ENCODE measurements around the gene BFSP2. TPM values are rescaled to one million over a fixed set of nuclear protein-coding genes. Genes with fewer than 3 reads are reported as not detected.
"Not testable (repeated sequence)": the region's sequence is repeated elsewhere in the genome, so short reads cannot be mapped to it uniquely, and the experiment has no call there.

Gene BFSP2
- total RNA-seq, 2 donors from 2014 or later: not detected

GRCh38 chr3:133479895-133480669, 80.2 kb downstream of the BFSP2 start:
- DNase-seq (ENCODE audit: low spot score) (no peak), ATAC-seq (ENCODE audit: insufficient number of reproducible peaks, low FRiP score, low read depth) (no peak)
- Histone ChIP-seq H3K4me3 (no peak overlapping the region), H3K36me3 (no peaks in the 10 kb centered on the region), H3K27ac (no peak overlapping the region), H3K4me1 (ENCODE audit: control insufficient read depth in 1 of 2, low read depth in 2 of 2) (no peaks in the 10 kb centered on the region), H3K27me3 (replicated peaks; ENCODE audit: insufficient read depth) (no peaks in the 10 kb centered on the region), H3K9me3 (no peaks in the 10 kb centered on the region)
- no peak for TF ChIP-seq CTCF (IDR thresholded peaks at IDR 0.05)

GRCh38 chr3:133482474-133482873, 82.6 kb downstream of the BFSP2 start:
- not testable (repeated sequence) for ATAC-seq (ENCODE audit: insufficient number of reproducible peaks, low FRiP score, low read depth); H3K27ac ChIP-seq; H3K36me3 ChIP-seq; H3K4me3 ChIP-seq; H3K4me1 ChIP-seq (ENCODE audit: control insufficient read depth in 1 of 2, low read depth in 2 of 2); H3K27me3 ChIP-seq (replicated peaks; ENCODE audit: insufficient read depth); H3K9me3 ChIP-seq; DNase-seq (ENCODE audit: low spot score)

GRCh38 chr3:133486658-133487057, 86.8 kb downstream of the BFSP2 start:
- Histone ChIP-seq H3K9me3 (no peaks in the 10 kb centered on the region), H3K27ac (no peak overlapping the region), H3K4me1 (ENCODE audit: control insufficient read depth in 1 of 2, low read depth in 2 of 2) (no peaks in the 10 kb centered on the region), H3K36me3 (no peaks in the 10 kb centered on the region), H3K27me3 (replicated peaks; ENCODE audit: insufficient read depth) (no peaks in the 10 kb centered on the region), H3K4me3 (no peak overlapping the region)
- no peak for TF ChIP-seq CTCF (IDR thresholded peaks at IDR 0.05)
- DNase-seq (ENCODE audit: low spot score) (no peak), ATAC-seq (ENCODE audit: insufficient number of reproducible peaks, low FRiP score, low read depth) (no peak)

- no peaks in the 10 kb centered on the region for H3K36me3 ChIP-seq
- DNase-seq (ENCODE audit: low spot score) (no peak), ATAC-seq (ENCODE audit: insufficient number of reproducible peaks, low FRiP score, low read depth) (no peak)
- H3K27ac ChIP-seq: no peak overlapping the region
- H3K4me3 ChIP-seq: no peak overlapping the region
- no peaks in the 10 kb centered on the region for H3K27me3 ChIP-seq (replicated peaks; ENCODE audit: insufficient read depth)
- H3K4me1 ChIP-seq (ENCODE audit: control insufficient read depth in 1 of 2, low read depth in 2 of 2): no peaks in the 10 kb centered on the region
- TF ChIP-seq CTCF (IDR thresholded peaks at IDR 0.05): no peak
- H3K9me3 ChIP-seq: no peaks in the 10 kb centered on the region
Observed at GRCh38 chr3:133487204-133487603, 87.3 kb downstream of the BFSP2 start.

GRCh38 chr3:133487920-133488540, 88.2 kb downstream of the BFSP2 start:
- DNase-seq (ENCODE audit: low spot score) (no peak), ATAC-seq (ENCODE audit: insufficient number of reproducible peaks, low FRiP score, low read depth) (no peak)
- no peak overlapping the region for H3K27ac ChIP-seq
- no peaks in the 10 kb centered on the region for H3K9me3 ChIP-seq
- H3K4me3 ChIP-seq: no peak overlapping the region
- H3K36me3 ChIP-seq: no peaks in the 10 kb centered on the region
- no peaks in the 10 kb centered on the region for H3K4me1 ChIP-seq (ENCODE audit: control insufficient read depth in 1 of 2, low read depth in 2 of 2)
- no peaks in the 10 kb centered on the region for H3K27me3 ChIP-seq (replicated peaks; ENCODE audit: insufficient read depth)
- TF ChIP-seq CTCF (IDR thresholded peaks at IDR 0.05): peak; percentile 56

All from thoracic aorta (tissue), 2 donors.